ENCODE results near the gene NHP2. TPM values are rescaled to one million over a fixed set of nuclear protein-coding genes. Genes with fewer than 3 reads are reported as not detected.

NHP2 gene
- polyA plus RNA-seq, 1 donor from 2014 or later, result 332 TPM

DNA sequence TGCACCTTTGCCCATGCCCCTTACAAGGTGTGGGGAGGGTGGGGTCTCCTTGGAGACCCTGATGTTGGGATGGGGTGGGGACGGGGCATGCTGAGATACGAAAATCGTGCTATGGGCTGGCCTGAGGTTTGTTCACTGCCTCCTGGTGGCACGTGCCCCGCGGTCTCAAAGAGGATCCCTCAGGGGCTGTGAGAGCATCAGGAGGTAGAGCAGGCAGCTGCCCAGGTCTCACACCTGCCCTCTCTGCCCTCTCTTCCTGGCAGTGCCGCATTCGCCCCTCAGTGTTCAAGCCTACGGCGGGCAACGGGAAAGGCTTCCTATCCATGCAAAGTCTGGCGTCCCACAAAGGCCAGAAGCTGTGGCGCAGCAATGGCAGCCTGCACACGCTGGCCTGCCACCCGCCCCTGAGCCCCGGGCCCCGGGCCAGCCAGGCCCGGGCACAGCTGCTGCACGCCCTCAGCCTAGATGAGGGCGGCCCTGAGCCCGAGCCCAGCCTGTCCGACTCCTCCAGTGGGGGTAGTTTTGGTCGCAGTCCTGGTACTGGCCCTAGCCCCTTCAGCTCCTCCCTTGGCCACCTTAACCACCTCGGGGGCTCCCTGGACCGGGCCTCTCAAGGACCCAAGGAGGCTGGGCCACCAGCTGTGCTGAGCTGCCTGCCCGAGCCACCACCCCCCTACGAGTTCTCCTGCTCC is 33.6 kb downstream of the NHP2 start:
- Histone ChIP-seq H3F3A (ENCODE audit: insufficient read depth, low read length, poor library complexity, severe bottlenecking) (no peaks in the 10 kb centered on the region), H4K20me1 (ENCODE audit: insufficient read depth) (no peaks in the 10 kb centered on the region), H3K4me3 (ENCODE audit: low read length) (no peak overlapping the region), H3K9me3 (ENCODE audit: low read length) (no peaks in the 10 kb centered on the region), H3K9me2 (ENCODE audit: insufficient read depth, low read length) (no peaks in the 10 kb centered on the region), H3K36me3 (ENCODE audit: insufficient read depth, low read length) (no peaks in the 10 kb centered on the region), H2AFZ (ENCODE audit: low read depth, low read length) (no peak overlapping the region), H3K27me3 (ENCODE audit: insufficient read depth, low read depth, low read length) (no peaks in the 10 kb centered on the region), H3K9ac (ENCODE audit: low read length) (no peak overlapping the region), H3K79me2 (replicated peaks; ENCODE audit: insufficient read depth, low read length) (no peaks in the 10 kb centered on the region), H3K4me2 (ENCODE audit: low read length) (no peak overlapping the region), H3K27ac (ENCODE audit: low read length) (no peak overlapping the region)
- TF ChIP-seq MXI1 (conservative IDR thresholded peaks at IDR 0.05; ENCODE audit: poor library complexity, severe bottlenecking) (no peak), TAF1 (IDR thresholded peaks at IDR 0.05; ENCODE audit: low read depth) (no peak), POLR2AphosphoS5 (IDR thresholded peaks at IDR 0.05) (no peak), SMC3 (conservative IDR thresholded peaks at IDR 0.05; ENCODE audit: poor library complexity) (no peak), EZH2 (IDR thresholded peaks at IDR 0.05; ENCODE audit: borderline replicate concordance, insufficient read depth, low read length, poor library complexity, severe bottlenecking) (no peak), EP300 (conservative IDR thresholded peaks at IDR 0.05; ENCODE audit: poor library complexity, severe bottlenecking) (no peak), RAD21 (conservative IDR thresholded peaks at IDR 0.05) (no peak)
- TF ChIP-seq, protein P1, sequence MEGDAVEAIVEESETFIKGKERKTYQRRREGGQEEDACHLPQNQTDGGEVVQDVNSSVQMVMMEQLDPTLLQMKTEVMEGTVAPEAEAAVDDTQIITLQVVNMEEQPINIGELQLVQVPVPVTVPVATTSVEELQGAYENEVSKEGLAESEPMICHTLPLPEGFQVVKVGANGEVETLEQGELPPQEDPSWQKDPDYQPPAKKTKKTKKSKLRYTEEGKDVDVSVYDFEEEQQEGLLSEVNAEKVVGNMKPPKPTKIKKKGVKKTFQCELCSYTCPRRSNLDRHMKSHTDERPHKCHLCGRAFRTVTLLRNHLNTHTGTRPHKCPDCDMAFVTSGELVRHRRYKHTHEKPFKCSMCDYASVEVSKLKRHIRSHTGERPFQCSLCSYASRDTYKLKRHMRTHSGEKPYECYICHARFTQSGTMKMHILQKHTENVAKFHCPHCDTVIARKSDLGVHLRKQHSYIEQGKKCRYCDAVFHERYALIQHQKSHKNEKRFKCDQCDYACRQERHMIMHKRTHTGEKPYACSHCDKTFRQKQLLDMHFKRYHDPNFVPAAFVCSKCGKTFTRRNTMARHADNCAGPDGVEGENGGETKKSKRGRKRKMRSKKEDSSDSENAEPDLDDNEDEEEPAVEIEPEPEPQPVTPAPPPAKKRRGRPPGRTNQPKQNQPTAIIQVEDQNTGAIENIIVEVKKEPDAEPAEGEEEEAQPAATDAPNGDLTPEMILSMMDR (IDR thresholded peaks at IDR 0.05; ENCODE audit: poor library complexity, severe bottlenecking), result no peak
- TF ChIP-seq, protein P2, sequence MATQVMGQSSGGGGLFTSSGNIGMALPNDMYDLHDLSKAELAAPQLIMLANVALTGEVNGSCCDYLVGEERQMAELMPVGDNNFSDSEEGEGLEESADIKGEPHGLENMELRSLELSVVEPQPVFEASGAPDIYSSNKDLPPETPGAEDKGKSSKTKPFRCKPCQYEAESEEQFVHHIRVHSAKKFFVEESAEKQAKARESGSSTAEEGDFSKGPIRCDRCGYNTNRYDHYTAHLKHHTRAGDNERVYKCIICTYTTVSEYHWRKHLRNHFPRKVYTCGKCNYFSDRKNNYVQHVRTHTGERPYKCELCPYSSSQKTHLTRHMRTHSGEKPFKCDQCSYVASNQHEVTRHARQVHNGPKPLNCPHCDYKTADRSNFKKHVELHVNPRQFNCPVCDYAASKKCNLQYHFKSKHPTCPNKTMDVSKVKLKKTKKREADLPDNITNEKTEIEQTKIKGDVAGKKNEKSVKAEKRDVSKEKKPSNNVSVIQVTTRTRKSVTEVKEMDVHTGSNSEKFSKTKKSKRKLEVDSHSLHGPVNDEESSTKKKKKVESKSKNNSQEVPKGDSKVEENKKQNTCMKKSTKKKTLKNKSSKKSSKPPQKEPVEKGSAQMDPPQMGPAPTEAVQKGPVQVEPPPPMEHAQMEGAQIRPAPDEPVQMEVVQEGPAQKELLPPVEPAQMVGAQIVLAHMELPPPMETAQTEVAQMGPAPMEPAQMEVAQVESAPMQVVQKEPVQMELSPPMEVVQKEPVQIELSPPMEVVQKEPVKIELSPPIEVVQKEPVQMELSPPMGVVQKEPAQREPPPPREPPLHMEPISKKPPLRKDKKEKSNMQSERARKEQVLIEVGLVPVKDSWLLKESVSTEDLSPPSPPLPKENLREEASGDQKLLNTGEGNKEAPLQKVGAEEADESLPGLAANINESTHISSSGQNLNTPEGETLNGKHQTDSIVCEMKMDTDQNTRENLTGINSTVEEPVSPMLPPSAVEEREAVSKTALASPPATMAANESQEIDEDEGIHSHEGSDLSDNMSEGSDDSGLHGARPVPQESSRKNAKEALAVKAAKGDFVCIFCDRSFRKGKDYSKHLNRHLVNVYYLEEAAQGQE (IDR thresholded peaks at IDR 0.05; ENCODE audit: borderline replicate concordance), result no peak

DNA sequence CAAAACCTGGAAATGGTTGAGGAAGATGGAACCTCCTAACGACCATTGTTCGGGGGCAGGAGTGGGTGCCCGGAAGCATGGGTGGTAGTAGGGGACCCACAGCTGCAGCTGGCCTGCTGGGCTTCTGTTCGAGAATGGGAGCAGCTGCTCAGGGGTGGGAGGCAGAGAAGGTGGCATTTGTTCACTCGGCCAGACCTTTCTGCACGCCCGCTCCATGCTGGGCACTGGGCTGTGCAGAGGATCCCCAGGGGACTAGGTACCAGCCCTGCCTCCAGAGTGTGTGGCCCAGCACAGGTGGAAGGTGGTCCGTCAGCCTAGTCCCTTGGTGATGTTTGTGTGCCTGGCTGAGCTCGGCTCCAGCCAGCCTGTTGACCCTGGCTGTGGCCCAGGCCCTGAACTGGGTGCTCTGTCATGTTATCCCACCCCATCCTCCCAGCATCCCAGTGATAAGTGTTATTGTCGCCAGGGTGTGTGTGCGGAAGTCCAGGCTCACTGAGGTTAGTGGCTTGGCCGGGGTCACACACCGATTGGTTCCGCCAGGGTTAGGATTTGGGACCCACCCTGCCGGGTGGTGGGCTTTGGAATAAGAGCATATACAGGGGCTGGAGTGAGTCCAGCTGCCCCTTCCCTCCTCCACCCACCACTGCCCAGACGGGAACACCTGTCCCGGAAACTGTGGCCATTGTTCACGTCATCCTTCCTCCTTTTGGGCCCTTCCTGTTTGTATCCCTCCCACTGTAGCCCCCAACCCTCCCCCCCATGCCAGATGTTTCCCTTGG is 35.6 kb downstream of the NHP2 start:
- Histone ChIP-seq H3F3A (ENCODE audit: insufficient read depth, low read length, poor library complexity, severe bottlenecking) (no peaks in the 10 kb centered on the region), H3K4me3 (ENCODE audit: low read length) (no peak overlapping the region), H3K4me2 (ENCODE audit: low read length) (no peak overlapping the region), H3K9me3 (ENCODE audit: low read length) (no peaks in the 10 kb centered on the region), H3K36me3 (ENCODE audit: insufficient read depth, low read length) (no peaks in the 10 kb centered on the region), H3K9ac (ENCODE audit: low read length) (no peak overlapping the region), H3K9me2 (ENCODE audit: insufficient read depth, low read length) (no peaks in the 10 kb centered on the region), H4K20me1 (ENCODE audit: insufficient read depth) (no peaks in the 10 kb centered on the region), H3K27me3 (ENCODE audit: insufficient read depth, low read depth, low read length) (no peaks in the 10 kb centered on the region), H3K79me2 (replicated peaks; ENCODE audit: insufficient read depth, low read length) (no peaks in the 10 kb centered on the region), H3K27ac (ENCODE audit: low read length) (no peak overlapping the region), H2AFZ (ENCODE audit: low read depth, low read length) (no peak overlapping the region)
- TF ChIP-seq SMC3 (conservative IDR thresholded peaks at IDR 0.05; ENCODE audit: poor library complexity), result no peak
- TF ChIP-seq, protein P1 (IDR thresholded peaks at IDR 0.05; ENCODE audit: poor library complexity, severe bottlenecking), result no peak
- TF ChIP-seq, protein P2 (IDR thresholded peaks at IDR 0.05; ENCODE audit: borderline replicate concordance), result no peak
- no peak for TF ChIP-seq EP300 (conservative IDR thresholded peaks at IDR 0.05; ENCODE audit: poor library complexity, severe bottlenecking)
